ENCODE results near the gene PKP3.

PKP3 gene

DNA sequence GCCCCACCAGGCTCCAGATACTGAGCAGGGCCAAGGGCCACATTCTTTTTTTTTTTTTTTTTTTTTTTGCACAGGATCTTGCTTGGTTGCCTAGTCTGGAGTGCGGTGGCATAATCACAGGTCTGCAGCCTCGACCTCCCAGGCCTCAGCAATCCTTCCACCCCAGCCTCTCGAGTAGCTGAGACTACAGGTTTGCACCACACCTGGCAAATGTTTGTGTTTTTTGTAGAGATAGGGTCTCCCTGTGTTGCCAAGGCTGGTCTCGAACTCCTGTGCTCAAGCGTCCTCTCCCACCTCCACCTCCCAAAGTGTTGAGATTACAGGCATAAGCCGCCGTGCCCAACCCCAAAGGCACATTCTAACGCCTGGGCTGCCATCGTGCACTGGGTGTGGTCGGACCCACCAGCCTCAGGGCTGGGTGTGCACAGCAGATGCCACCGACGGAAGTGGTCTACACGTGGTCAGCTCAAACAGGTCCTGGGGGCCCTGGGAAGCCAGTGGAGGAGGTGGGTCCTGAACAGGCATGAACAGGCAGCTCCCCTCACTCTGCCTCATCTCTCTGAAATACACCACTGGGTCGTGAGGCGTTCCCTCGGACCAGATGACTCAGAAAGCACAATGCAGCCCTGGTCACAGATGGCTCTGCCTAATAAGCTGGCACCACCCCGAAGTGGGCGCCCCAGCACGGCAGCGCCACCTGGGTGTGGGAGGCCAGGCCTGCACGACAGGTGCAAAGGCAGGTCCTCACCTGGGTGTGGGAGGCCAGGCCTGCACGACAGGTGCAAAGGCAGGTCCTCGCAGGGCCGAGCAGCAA is 29.9 kb upstream of the PKP3 start:
- H3K9ac ChIP-seq: no peak overlapping the region
- H3K4me2 ChIP-seq (ENCODE audit: low read length): no peak overlapping the region
- no peak overlapping the region for H3K27ac ChIP-seq
- no peaks in the 10 kb centered on the region for H3K27me3 ChIP-seq (ENCODE audit: control insufficient read depth, insufficient read depth, low read length)
- no peak overlapping the region for H3K4me3 ChIP-seq (ENCODE audit: low read depth, low read length)
- no peaks in the 10 kb centered on the region for H3K4me1 ChIP-seq
- no peak overlapping the region for H2AFZ ChIP-seq
- TF ChIP-seq CTCF (IDR thresholded peaks at IDR 0.05): peak; percentile 37
- H3K79me2 ChIP-seq: no peaks in the 10 kb centered on the region
- H3K9me3 ChIP-seq (ENCODE audit: control insufficient read depth, low read length): no peaks in the 10 kb centered on the region
- no peaks in the 10 kb centered on the region for H3K36me3 ChIP-seq (ENCODE audit: control insufficient read depth, insufficient read depth, low read length)

- Histone ChIP-seq H3K27ac (no peak overlapping the region), H3K4me3 (ENCODE audit: low read depth, low read length) (no peak overlapping the region), H3K79me2 (no peaks in the 10 kb centered on the region), H3K9me3 (ENCODE audit: control insufficient read depth, low read length) (no peaks in the 10 kb centered on the region), H3K4me2 (ENCODE audit: low read length) (no peak overlapping the region), H3K4me1 (no peaks in the 10 kb centered on the region), H3K27me3 (ENCODE audit: control insufficient read depth, insufficient read depth, low read length) (no peaks in the 10 kb centered on the region), H2AFZ (no peak overlapping the region), H3K9ac (no peak overlapping the region), H3K36me3 (ENCODE audit: control insufficient read depth, insufficient read depth, low read length) (no peaks in the 10 kb centered on the region)
- TF ChIP-seq CTCF (IDR thresholded peaks at IDR 0.05): no peak
These were observed 28.9 kb upstream of the PKP3 start for GRCh38 chr11:364991-365725.

- Histone ChIP-seq H3K27me3 (ENCODE audit: control insufficient read depth, insufficient read depth, low read length) (no peaks in the 10 kb centered on the region), H3K4me3 (ENCODE audit: low read depth, low read length) (no peak overlapping the region), H3K9me3 (ENCODE audit: control insufficient read depth, low read length) (no peaks in the 10 kb centered on the region), H3K36me3 (ENCODE audit: control insufficient read depth, insufficient read depth, low read length) (no peaks in the 10 kb centered on the region), H3K9ac (no peak overlapping the region), H3K79me2 (no peaks in the 10 kb centered on the region), H3K4me1 (no peaks in the 10 kb centered on the region), H3K27ac (no peak overlapping the region), H3K4me2 (ENCODE audit: low read length) (no peak overlapping the region), H2AFZ (no peak overlapping the region)
- no peak for TF ChIP-seq CTCF (IDR thresholded peaks at IDR 0.05)
These were observed 28.2 kb upstream of the PKP3 start for GRCh38 chr11:365831-366230.

GRCh38 chr11:367956-368413 is 26.0 kb upstream of the PKP3 start:
- Histone ChIP-seq H3K4me3 (ENCODE audit: low read depth, low read length) (no peak overlapping the region), H3K36me3 (ENCODE audit: control insufficient read depth, insufficient read depth, low read length) (no peaks in the 10 kb centered on the region), H3K79me2 (no peaks in the 10 kb centered on the region), H3K4me2 (ENCODE audit: low read length) (no peak overlapping the region), H3K4me1 (no peaks in the 10 kb centered on the region), H3K27ac (no peak overlapping the region), H2AFZ (peak overlapping the region; percentile 51), H3K9ac (no peak overlapping the region), H3K27me3 (ENCODE audit: control insufficient read depth, insufficient read depth, low read length) (no peaks in the 10 kb centered on the region), H3K9me3 (ENCODE audit: control insufficient read depth, low read length) (no peaks in the 10 kb centered on the region)
- no peak for TF ChIP-seq CTCF (IDR thresholded peaks at IDR 0.05)
